Vagina (tissue), 2 donors: ENCODE data around the gene DBNDD1.

Experiments
- POLR2A ChIP-seq, 2 donors: fragments of 450-650 bp; IDR thresholded peaks; one replicate each; pipeline ENCODE4 v1.6.1; 2017; ENCODE audit warnings: antibody characterized with exemption in 2 of 2, mild to moderate bottlenecking in 2 of 2, moderate library complexity in 2 of 2
- POLR2AphosphoS5 ChIP-seq, 2 donors: sonication (generic); formaldehyde crosslinking; IDR thresholded peaks; one replicate each; pipeline ENCODE4 v1.9.0; 2017; ENCODE audit warnings: antibody characterized with exemption in 2 of 2, mild to moderate bottlenecking in 2 of 2, low read depth in 1 of 2; ENCODE audit not compliant: insufficient read depth in 1 of 2
- TF ChIP-seq, protein P1 (sequence below), 3 experiments: fragments of 450-650 bp in 2 of 3; fragments of 200-600 bp in 1 of 3; sonication (generic) in 1 of 3; IDR thresholded peaks; one replicate each; pipeline ENCODE4 v1.5.1; 2017 to 2019; ENCODE audit warnings: antibody characterized with exemption in 3 of 3, mild to moderate bottlenecking in 2 of 3, moderate library complexity in 2 of 3

DNA sequence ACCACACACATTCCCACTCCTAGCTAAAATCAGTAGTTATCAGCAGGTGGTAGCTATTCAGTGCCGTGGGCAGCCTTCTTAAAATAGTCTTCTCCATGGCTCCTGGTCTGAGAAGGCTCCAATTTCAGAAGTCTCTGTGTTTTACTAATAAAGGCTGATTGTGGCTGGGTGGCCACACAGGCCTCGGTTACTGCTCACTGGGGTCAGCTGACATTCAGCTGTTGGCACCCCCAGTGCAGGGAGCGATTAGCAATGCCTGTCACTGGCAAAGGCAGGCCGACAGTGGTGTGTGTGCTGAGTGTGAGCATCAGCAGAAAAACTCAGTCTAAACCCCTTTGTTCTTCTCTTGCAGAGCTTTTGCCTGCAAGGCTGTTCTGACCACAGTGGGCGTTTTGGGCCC, 16.6 kb upstream of the DBNDD1 start:
- TF ChIP-seq, protein P1, sequence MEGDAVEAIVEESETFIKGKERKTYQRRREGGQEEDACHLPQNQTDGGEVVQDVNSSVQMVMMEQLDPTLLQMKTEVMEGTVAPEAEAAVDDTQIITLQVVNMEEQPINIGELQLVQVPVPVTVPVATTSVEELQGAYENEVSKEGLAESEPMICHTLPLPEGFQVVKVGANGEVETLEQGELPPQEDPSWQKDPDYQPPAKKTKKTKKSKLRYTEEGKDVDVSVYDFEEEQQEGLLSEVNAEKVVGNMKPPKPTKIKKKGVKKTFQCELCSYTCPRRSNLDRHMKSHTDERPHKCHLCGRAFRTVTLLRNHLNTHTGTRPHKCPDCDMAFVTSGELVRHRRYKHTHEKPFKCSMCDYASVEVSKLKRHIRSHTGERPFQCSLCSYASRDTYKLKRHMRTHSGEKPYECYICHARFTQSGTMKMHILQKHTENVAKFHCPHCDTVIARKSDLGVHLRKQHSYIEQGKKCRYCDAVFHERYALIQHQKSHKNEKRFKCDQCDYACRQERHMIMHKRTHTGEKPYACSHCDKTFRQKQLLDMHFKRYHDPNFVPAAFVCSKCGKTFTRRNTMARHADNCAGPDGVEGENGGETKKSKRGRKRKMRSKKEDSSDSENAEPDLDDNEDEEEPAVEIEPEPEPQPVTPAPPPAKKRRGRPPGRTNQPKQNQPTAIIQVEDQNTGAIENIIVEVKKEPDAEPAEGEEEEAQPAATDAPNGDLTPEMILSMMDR (IDR thresholded peaks at IDR 0.05), result no peak
- no peak for TF ChIP-seq POLR2A (IDR thresholded peaks at IDR 0.05)
- TF ChIP-seq POLR2AphosphoS5 (IDR thresholded peaks at IDR 0.05; ENCODE audit: insufficient read depth in 1 of 2, low read depth in 1 of 2), result no peak
